ENCODE data around the gene CD80. TPM values are rescaled to one million over a fixed set of nuclear protein-coding genes. Genes with fewer than 3 reads are reported as not detected.

CD80 gene
- total RNA-seq, 1 donor from 2014 or later = not detected

GRCh38 chr3:119517112-119517511 lies 42.3 kb downstream of the CD80 start:
- peak; percentile 95 for ATAC-seq
- DNase-seq (ENCODE audit: missing footprints) = no peak
- intact Hi-C loops (cut with DNase I) = no loop called here

GRCh38 chr3:119514637-119515036 lies 44.8 kb downstream of the CD80 start:
- ATAC-seq (no peak), DNase-seq (ENCODE audit: missing footprints) (no peak)
- intact Hi-C loops (cut with DNase I) = no loop called here

- intact Hi-C loops (cut with DNase I) = no loop called here
- DNase-seq (ENCODE audit: missing footprints) (no peak), ATAC-seq (no peak)
Measured at GRCh38 chr3:119510690-119511089, 48.7 kb downstream of the CD80 start.

- intact Hi-C loops (cut with DNase I) = no loop called here
- no peak for ATAC-seq
Measured at GRCh38 chr3:119508172-119508845, 51.1 kb downstream of the CD80 start.

GRCh38 chr3:119507404-119507803 lies 52.0 kb downstream of the CD80 start:
- DNase-seq (ENCODE audit: missing footprints) = no peak
- ATAC-seq = no peak
- intact Hi-C loops (cut with DNase I) = no loop called here

More at GRCh38 chr3:119508172-119508845, 51.1 kb downstream of the CD80 start:
- no peak for DNase-seq (ENCODE audit: missing footprints)

GRCh38 chr3:119506631-119507030 lies 52.8 kb downstream of the CD80 start:
- DNase-seq (ENCODE audit: missing footprints) = no peak
- intact Hi-C loops (cut with DNase I) = no loop called here
- no peak for ATAC-seq

- intact Hi-C loops (cut with DNase I) = loop anchor here (5.0 kb wide), 1 partner anchor 176 kb away; the partner anchor contains the start of gene COX17
- DNase-seq (ENCODE audit: missing footprints) = no peak
- ATAC-seq = no peak
Measured at GRCh38 chr3:119500901-119501300, 58.5 kb downstream of the CD80 start.

GRCh38 chr3:119500265-119500664 lies 59.1 kb downstream of the CD80 start:
- ATAC-seq = no peak
- no peak for DNase-seq (ENCODE audit: missing footprints)

GRCh38 chr3:119498186-119499011 lies 61.0 kb downstream of the CD80 start, which contains the start of gene TIMMDC1:
Gene TIMMDC1 (plus strand): TSS chr3:119498547. CDS start chr3:119498734, 187 bp downstream.
- DNase-seq (ENCODE audit: missing footprints) (peak; percentile 97), ATAC-seq (peak; percentile 100)
- intact Hi-C loops (cut with DNase I) = loop anchor here (2.0 kb wide), 1 partner anchor 36 kb away; the partner anchor contains the start of gene TMEM39A

More at GRCh38 chr3:119500265-119500664, 59.1 kb downstream of the CD80 start:
- intact Hi-C loops (cut with DNase I) = loop anchor here (5.0 kb wide), 1 partner anchor 177 kb away; the partner anchor contains the start of gene COX17

GRCh38 chr3:119497820-119498185 lies 61.6 kb downstream of the CD80 start:
- intact Hi-C loops (cut with DNase I) = loop anchor here (2.0 kb wide), 1 partner anchor 35 kb away; the partner anchor contains the start of gene TMEM39A
- no peak for DNase-seq (ENCODE audit: missing footprints)
- no peak for ATAC-seq

- no peak for ATAC-seq
- no peak for DNase-seq (ENCODE audit: missing footprints)
- intact Hi-C loops (cut with DNase I) = no loop called here
Measured at GRCh38 chr3:119494597-119494996, 64.8 kb downstream of the CD80 start.

- intact Hi-C loops (cut with DNase I) = no loop called here
- ATAC-seq (no peak), DNase-seq (ENCODE audit: missing footprints) (no peak)
Measured at GRCh38 chr3:119492810-119493209, 66.6 kb downstream of the CD80 start.

- no peak for DNase-seq (ENCODE audit: missing footprints)
- ATAC-seq = no peak
- intact Hi-C loops (cut with DNase I) = no loop called here
Measured at GRCh38 chr3:119492128-119492527, 67.3 kb downstream of the CD80 start.

- intact Hi-C loops (cut with DNase I) = no loop called here
- DNase-seq (ENCODE audit: missing footprints) = no peak
Measured at GRCh38 chr3:119490153-119490552, 69.3 kb downstream of the CD80 start.

GRCh38 chr3:119485563-119485962 lies 73.9 kb downstream of the CD80 start:
- intact Hi-C loops (cut with DNase I) = no loop called here
- DNase-seq (ENCODE audit: missing footprints) = no peak
- ATAC-seq = peak; percentile 76

More at GRCh38 chr3:119490153-119490552, 69.3 kb downstream of the CD80 start:
- no peak for ATAC-seq

GRCh38 chr3:119483101-119483500 lies 76.3 kb downstream of the CD80 start:
- ATAC-seq = no peak
- no peak for DNase-seq (ENCODE audit: missing footprints)
- intact Hi-C loops (cut with DNase I) = no loop called here

GRCh38 chr3:119481079-119481478 lies 78.3 kb downstream of the CD80 start:
- intact Hi-C loops (cut with DNase I) = no loop called here
- DNase-seq (ENCODE audit: missing footprints) (no peak), ATAC-seq (no peak)

Measured in Right ventricle myocardium inferior (tissue), 1 donor.